Stomach smooth muscle (tissue), 2 donors: Measurements from ENCODE around the gene ARHGAP21.
"Not testable (repeated sequence)": the region's sequence is repeated elsewhere in the genome, so short reads cannot be mapped to it uniquely, and the experiment has no call there.

ENCODE experiments used
- H3K27ac ChIP-seq: one replicate; pipeline ENCODE4 v1.7.0; 2013; ENCODE audit warnings: mild to moderate bottlenecking, low read length, inconsistent platforms
- H3K27me3 ChIP-seq, 2 donors: one replicate each; pipeline ENCODE4 v1.7.0; 2013; ENCODE audit warnings: low read length in 2 of 2; ENCODE audit not compliant: insufficient read depth in 2 of 2, control insufficient read depth in 1 of 2
- H3K36me3 ChIP-seq, 2 donors: one replicate each; pipeline ENCODE4 v1.7.0; 2013; ENCODE audit warnings: low read length in 2 of 2; ENCODE audit not compliant: control insufficient read depth in 2 of 2, insufficient read depth in 2 of 2
- H3K4me1 ChIP-seq: one replicate; pipeline ENCODE4 v1.7.0; 2013; ENCODE audit warnings: low read length; ENCODE audit not compliant: control insufficient read depth, insufficient read depth
- H3K4me3 ChIP-seq, 2 donors: one replicate each; pipeline ENCODE4 v1.7.0; 2013; ENCODE audit warnings: low read length in 2 of 2
- H3K9ac ChIP-seq, 2 donors: one replicate each; pipeline ENCODE4 v1.7.0; 2013; ENCODE audit warnings: low read length in 2 of 2, mild to moderate bottlenecking in 1 of 2
- H3K9me3 ChIP-seq, 2 donors: one replicate each; pipeline ENCODE4 v1.7.0; 2013; ENCODE audit warnings: low read length in 2 of 2; ENCODE audit not compliant: control insufficient read depth in 2 of 2
- donor health status: healthy.
- donor health status: Pancreatic carcinoma.

ARHGAP21 gene

DNA sequence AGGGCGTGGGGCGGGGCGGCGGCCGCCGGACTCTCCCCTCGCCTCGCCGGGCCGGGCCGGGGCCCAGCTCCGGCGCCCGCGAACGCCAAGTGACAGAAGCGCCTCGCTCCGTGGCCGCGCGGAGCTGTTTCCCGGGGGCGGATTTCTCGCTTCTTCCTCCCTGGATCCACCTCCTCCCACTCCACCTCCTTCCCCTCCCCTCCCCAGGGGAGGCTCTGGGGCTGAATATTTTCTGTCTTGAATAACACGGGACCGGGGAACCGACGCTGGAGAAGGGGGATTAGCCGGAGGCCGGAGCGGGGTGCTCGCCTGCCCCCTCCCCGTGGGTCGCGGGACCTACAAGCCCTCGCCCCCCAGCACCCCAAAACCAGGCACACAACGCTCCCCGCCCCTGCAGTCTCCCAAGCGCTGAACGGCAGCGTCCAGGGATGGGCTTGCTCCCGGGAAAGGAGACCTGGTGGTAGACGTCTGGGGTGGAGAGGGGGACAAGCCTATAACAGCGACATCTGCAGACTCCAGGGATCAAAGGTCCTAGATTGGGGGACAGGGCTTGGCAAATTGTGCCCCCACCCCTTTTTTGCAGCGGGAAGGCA, at the start of gene ARHGAP21:
Gene ARHGAP21 (minus strand): TSS at position 100 of the 593 bp plus-strand sequence. CDS start 1,988 bp downstream, outside the sequence.
- H3K27ac ChIP-seq: peak within 1 kb of the TSS; percentile 89

DNA sequence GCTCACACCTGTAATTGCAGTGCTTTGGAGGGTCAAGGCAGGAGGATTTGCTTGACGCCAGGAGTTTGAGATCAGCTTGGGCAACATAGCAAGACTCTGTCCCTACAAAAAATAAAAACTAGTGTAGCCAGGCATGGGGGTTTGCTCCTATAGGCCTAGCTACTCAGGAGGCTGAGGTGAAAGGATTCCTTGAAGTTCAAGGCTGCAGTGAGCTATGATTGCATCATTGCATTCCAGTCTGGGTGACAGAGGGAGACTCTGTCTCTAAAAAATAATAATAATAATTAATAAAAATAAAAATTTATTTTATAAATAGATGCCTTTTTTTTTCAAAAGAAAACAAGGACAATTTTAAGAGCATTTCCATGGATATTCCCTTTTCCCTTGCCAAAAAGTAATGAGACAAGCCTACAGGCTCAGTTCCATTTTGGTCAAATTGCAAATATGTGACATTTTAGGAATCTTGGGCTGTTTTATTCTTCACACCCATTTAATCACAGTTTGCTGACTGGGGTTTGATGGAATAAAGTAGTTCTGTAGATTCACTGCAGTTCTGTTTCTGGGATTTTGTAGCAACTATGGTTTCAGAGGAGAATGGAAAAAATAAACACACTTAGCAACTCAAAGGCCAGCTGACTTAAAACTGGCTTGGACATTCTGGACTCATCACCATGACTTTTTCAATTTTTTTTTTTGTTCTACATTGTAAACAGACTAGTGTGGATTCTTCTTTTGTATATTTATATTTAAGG, 48.4 kb upstream of the ARHGAP21 start:
- Histone ChIP-seq H3K27ac (no peak overlapping the region), H3K9ac (no peak overlapping the region)

More for the DNA sequence above, at the start of gene ARHGAP21:
- H3K4me3 ChIP-seq: peak within 1 kb of the TSS; percentile 94 to 98
- no peaks in the 10 kb centered on the region for H3K27me3 ChIP-seq
- H3K9me3 ChIP-seq: no peaks in the 10 kb centered on the region
- H3K36me3 ChIP-seq: no peaks in the 10 kb centered on the region
- H3K9ac ChIP-seq: peak within 1 kb of the TSS; percentile 80 to 84
- H3K4me1 ChIP-seq: peaks cover 9% of the 10 kb centered on the region

DNA sequence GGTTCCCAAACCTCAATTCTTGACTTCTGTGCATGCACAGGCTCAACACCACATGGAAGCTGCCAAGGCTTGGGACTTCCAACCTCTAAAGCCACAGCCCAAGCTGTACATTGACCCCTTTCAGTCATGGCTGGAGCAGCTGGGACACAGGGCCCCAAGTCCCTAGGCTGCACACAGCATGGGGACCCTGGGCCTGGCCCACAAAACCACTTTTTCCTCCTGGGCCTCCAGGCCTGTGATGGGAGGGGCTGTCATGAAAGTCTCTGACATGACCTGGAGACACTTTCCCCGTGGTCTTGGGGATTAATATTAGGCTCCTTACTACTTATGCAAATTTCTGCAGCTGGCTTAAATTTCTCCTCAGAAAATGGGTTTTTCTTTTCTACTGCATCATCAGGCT, 41.3 kb upstream of the ARHGAP21 start:
- H3K9ac ChIP-seq, H3K27ac ChIP-seq, H3K9me3 ChIP-seq, H3K27me3 ChIP-seq, H3K4me3 ChIP-seq, H3K36me3 ChIP-seq, H3K4me1 ChIP-seq: not testable (repeated sequence)

More for the DNA sequence above, 48.4 kb upstream of the ARHGAP21 start:
- no peaks in the 10 kb centered on the region for H3K27me3 ChIP-seq
- no peaks in the 10 kb centered on the region for H3K36me3 ChIP-seq
- H3K9me3 ChIP-seq: no peaks in the 10 kb centered on the region
- H3K4me3 ChIP-seq: no peak overlapping the region
- no peaks in the 10 kb centered on the region for H3K4me1 ChIP-seq

DNA sequence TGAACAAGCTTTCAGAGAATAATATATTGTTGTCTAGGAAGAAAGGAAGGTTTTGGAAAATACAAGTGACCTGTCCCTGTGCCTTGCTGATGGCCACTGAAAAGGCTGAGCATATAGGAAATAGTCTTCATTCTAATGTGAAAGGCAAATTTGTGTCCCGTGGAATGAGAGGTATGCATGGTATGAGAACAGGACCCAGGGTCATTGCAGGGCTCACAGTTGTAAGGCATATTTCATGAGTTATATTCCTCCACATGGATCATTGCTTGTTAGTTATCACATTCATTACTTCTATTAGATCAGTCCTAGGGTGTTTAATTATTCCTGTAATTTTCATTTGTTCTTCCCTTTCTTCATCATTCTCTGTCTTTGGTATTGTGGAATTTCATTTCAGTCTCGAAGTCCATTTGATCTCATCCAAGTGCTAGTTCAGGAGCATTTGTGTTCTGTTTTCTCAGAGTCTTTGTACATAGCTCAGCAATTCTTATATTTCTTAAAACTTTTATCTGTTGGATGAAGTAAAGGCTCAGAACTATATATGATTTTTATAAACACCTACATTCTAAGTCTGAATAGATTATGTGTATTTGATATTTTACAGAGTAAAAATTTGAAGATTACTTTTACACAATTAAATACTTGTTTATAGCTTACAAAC, 39.4 kb upstream of the ARHGAP21 start:
- H3K9me3 ChIP-seq: no peaks in the 10 kb centered on the region
- H3K4me1 ChIP-seq: no peaks in the 10 kb centered on the region
- H3K27me3 ChIP-seq: no peaks in the 10 kb centered on the region
- H3K27ac ChIP-seq: no peak overlapping the region
- H3K36me3 ChIP-seq: no peaks in the 10 kb centered on the region
- no peak overlapping the region for H3K4me3 ChIP-seq
- no peak overlapping the region for H3K9ac ChIP-seq

DNA sequence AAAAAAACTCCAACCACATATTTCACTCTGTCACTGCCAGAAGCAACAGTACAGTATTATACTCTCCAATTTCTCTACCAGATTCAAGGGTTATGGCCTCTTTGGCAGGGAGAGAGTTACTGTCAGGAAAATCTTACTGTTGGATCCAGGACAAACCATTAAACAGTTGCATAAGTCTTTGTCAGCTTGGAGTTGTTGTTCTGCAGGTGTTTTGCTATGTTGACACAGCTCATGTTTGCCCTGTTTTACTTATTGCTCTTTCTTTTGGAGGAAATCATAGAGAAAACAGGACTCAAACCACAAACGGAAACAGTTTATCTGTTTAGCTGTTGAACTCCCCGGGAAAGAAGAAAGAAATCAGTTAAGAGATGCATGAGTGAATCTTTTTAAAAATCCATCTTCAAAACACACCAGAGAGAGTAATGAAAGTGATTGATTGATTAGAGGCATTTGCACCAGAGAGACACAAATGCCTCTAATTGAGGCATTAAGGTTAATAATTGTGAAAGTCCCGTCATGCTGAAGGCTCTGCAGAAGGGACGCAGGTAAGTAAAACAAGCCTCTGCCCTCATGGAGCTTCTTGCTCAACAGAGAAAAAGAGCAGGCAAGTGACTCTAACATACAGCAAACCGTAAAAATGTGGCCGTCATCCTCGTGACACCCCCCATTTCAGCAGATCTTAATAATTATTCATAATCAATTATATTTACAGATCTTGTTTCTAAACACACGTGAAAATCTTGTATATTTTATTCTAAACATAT, 38.7 kb upstream of the ARHGAP21 start:
- Histone ChIP-seq H3K27ac (no peak overlapping the region), H3K36me3 (no peaks in the 10 kb centered on the region), H3K4me3 (no peak overlapping the region), H3K9ac (no peak overlapping the region), H3K27me3 (no peaks in the 10 kb centered on the region), H3K9me3 (no peaks in the 10 kb centered on the region), H3K4me1 (no peaks in the 10 kb centered on the region)

DNA sequence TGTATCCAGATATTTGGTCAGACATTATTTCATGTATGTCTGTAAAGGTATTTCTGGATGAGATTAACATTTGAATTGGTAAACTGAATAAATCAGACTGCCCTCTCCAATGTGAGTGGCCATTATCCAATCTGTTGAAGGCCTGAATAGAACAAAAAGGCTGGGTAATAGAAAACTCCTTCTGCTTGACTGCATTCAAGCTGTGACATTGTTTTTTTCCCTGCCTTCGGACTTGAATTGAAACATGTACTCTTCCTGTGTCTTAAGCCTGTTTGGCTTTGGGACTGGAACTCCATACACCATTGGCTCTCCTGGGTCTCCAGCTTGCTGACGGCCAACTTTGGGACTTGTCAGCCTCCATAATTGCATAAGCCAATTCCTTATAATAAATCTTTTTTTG, 36.0 kb upstream of the ARHGAP21 start:
- no peaks in the 10 kb centered on the region for H3K4me1 ChIP-seq
- no peaks in the 10 kb centered on the region for H3K27me3 ChIP-seq
- H3K4me3 ChIP-seq: no peak overlapping the region
- H3K9me3 ChIP-seq: no peaks in the 10 kb centered on the region
- no peak overlapping the region for H3K27ac ChIP-seq
- no peak overlapping the region for H3K9ac ChIP-seq
- H3K36me3 ChIP-seq: no peaks in the 10 kb centered on the region

DNA sequence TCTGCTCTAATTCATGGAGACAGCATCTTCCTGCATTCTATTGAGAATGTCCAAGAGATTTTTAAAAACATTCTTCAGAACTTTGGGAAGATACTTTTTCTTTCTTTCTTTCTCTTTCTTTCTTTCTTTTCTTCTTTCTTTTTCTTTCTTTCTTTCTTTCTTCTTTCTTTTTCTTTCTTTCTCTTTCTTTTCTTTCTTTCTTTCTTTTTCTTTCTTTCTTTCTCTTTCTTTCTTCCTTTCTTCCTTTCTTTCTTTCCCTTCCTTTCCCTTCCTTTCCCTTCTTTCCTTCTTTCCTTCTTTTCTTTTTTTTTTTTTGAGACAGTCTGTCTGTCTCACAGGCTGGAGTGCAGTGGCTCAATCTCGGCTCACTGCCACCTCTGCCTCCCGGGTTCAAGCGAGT, 34.6 kb upstream of the ARHGAP21 start:
- not testable (repeated sequence) for H3K9me3 ChIP-seq, H3K27me3 ChIP-seq, H3K4me3 ChIP-seq, H3K4me1 ChIP-seq, H3K27ac ChIP-seq, H3K36me3 ChIP-seq, H3K9ac ChIP-seq

DNA sequence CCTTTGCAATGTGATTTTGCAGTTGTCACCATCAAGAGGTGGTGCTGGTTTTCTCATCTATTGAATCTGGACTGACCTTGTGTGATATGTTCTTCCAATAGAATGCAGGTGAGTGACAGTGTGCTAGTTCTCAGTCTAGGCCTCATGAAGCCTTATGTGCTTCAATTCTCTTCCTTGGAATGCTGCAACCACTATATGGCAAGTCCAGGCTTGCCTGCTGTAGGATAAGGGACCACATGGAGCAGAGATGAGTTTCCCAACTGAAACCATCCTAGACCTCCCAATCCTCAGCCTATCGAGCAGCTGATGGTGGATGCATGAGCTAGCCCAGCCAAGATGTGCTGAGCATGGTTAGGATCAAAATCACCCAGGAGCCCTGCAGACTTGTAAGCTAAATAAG, 32.6 kb upstream of the ARHGAP21 start:
- H3K27me3 ChIP-seq: no peaks in the 10 kb centered on the region
- H3K4me1 ChIP-seq: no peaks in the 10 kb centered on the region
- no peak overlapping the region for H3K9ac ChIP-seq
- no peak overlapping the region for H3K4me3 ChIP-seq
- no peaks in the 10 kb centered on the region for H3K9me3 ChIP-seq
- no peaks in the 10 kb centered on the region for H3K36me3 ChIP-seq
- no peak overlapping the region for H3K27ac ChIP-seq

DNA sequence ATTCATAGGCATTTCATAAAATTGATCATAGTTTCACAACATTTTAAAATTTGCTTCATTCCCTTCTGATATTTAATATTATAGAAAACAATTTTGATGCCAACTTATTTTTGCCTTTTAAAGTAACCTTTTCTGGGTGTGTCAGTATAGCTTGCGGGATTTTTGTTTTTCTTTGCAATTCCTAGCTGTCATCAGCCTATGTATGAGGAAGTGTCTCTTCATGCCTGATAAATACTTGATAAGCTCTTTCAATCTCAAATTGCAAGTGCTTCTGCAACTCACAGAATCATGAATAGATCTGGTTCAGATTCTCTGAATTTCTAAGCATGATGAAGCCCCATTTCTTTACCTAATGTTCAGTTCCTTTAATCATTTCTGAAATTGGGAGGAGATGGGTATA, 28.0 kb upstream of the ARHGAP21 start:
- H3K27ac ChIP-seq: no peak overlapping the region
- no peaks in the 10 kb centered on the region for H3K36me3 ChIP-seq
- H3K9me3 ChIP-seq: no peaks in the 10 kb centered on the region
- no peaks in the 10 kb centered on the region for H3K4me1 ChIP-seq
- H3K9ac ChIP-seq: no peak overlapping the region
- H3K4me3 ChIP-seq: no peak overlapping the region
- no peaks in the 10 kb centered on the region for H3K27me3 ChIP-seq

DNA sequence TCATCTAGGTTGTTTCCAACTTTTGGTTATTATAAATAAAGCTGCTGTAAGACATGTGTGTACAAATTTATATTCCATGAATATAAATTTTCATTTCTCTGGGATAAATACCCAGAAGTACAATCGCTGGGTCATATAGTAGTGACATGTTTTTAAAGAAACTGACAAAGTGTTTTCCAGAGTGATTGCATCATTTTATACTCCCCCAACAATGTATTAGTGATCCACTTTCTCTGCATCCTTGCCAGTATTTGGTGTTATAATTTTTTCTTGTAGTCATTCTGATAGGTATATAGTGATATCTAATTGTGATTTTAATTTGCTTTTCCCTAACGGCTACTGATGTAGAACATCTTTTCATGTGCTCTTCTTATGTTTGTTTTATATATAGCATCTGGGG, 27.0 kb upstream of the ARHGAP21 start:
- H3K27me3 ChIP-seq: no peaks in the 10 kb centered on the region
- no peak overlapping the region for H3K9ac ChIP-seq
- H3K36me3 ChIP-seq: no peaks in the 10 kb centered on the region
- H3K9me3 ChIP-seq: no peaks in the 10 kb centered on the region
- no peak overlapping the region for H3K27ac ChIP-seq
- H3K4me3 ChIP-seq: no peak overlapping the region
- no peaks in the 10 kb centered on the region for H3K4me1 ChIP-seq
